ENCODE data around the gene PAIP2B.

GRCh38 chr2:71154798-71155197 is 72.1 kb downstream of the PAIP2B start:
- TF ChIP-seq CTCF (IDR thresholded peaks at IDR 0.05) (no peak), EP300 (IDR thresholded peaks at IDR 0.05) (no peak), POLR2A (IDR thresholded peaks at IDR 0.05; ENCODE audit: low read depth) (no peak)

All from esophagus muscularis mucosa (tissue), 4 donors.